Esophagus squamous epithelium (tissue), 5 donors: Measurements from ENCODE around the gene CYP2W1. TPM values are rescaled to one million over a fixed set of nuclear protein-coding genes. Genes with fewer than 3 reads are reported as not detected.
"Not testable (repeated sequence)": the region's sequence is repeated elsewhere in the genome, so short reads cannot be mapped to it uniquely, and the experiment has no call there.

Source experiments
- DNase-seq: peaks from one replicate; lab custom pipeline; 2025; lab: John Stamatoyannopoulos, UW
- H3K27ac ChIP-seq, 4 donors: fragments of 200-600 bp; sonication (generic); one replicate each; pipeline ENCODE4 v1.5.1; 2016 to 2019; ENCODE audit warnings: mild to moderate bottlenecking in 1 of 4
- H3K27me3 ChIP-seq, 4 donors: fragments of 200-600 bp; sonication (generic); 1 replicate in 3 of 4; 2 replicates in 1 of 4; pipeline versions ENCODE4 v1.5.1 to v1.6.0; 2017 to 2021; ENCODE audit warnings: antibody characterized with exemption in 1 of 4
- H3K36me3 ChIP-seq, 3 donors: fragments of 200-600 bp; sonication (generic); one replicate each; pipeline ENCODE4 v1.5.1; 2016 to 2019
- H3K4me1 ChIP-seq, 3 donors: fragments of 200-600 bp; sonication (generic); one replicate each; pipeline ENCODE4 v1.5.1; 2017 to 2019
- H3K4me3 ChIP-seq, 4 donors: fragments of 200-600 bp; sonication (generic); 1 replicate in 3 of 4; 2 replicates in 1 of 4; pipeline ENCODE4 v1.5.1; 2016 to 2019; ENCODE audit warnings: mild to moderate bottlenecking in 2 of 4, moderate library complexity in 1 of 4
- H3K9me3 ChIP-seq, 3 donors: fragments of 200-600 bp; sonication (generic); one replicate each; pipeline ENCODE4 v1.5.1; 2016 to 2019
- POLR2A ChIP-seq, 4 donors: fragments of 450-650 bp; IDR thresholded peaks; one replicate each; pipeline ENCODE4 v1.6.1; 2017; ENCODE audit warnings: antibody characterized with exemption in 4 of 4, mild to moderate bottlenecking in 4 of 4, moderate library complexity in 3 of 4
- WGBS, 2 donors: methylation state at CpG; one replicate each; pipeline ENCODE4 v1.1.5; 2018; 5-methylcytosine and 5-hydroxymethylcytosine counted together
- intact Hi-C: fragments of 100-400 bp; cut with DNase I; formaldehyde crosslinking; loops from one replicate; pipeline ENCODE4 v1.15.0; 2022
- total RNA-seq, 4 donors: library from RNA; depleted of rRNA; stranded (reverse); fragments of >200 nt; gene quantifications; one replicate each; pipeline ENCODE4 v1.1.0, GENCODE V29; 2016
- TF ChIP-seq, protein P1 (sequence below), 6 experiments: fragments of 450-650 bp in 4 of 6; fragments of 200-600 bp in 2 of 6; sonication (generic) in 2 of 6; IDR thresholded peaks; one replicate each; pipeline ENCODE4 v1.5.1; 2016 to 2019; ENCODE audit warnings: antibody characterized with exemption in 6 of 6, mild to moderate bottlenecking in 4 of 6, moderate library complexity in 4 of 6
- donor health status: DM: yes; HTN: yes; CAD: no.

CYP2W1 gene
- total RNA-seq, 4 donors from 2014 or later: 0.76 TPM; not detected in 3

DNA sequence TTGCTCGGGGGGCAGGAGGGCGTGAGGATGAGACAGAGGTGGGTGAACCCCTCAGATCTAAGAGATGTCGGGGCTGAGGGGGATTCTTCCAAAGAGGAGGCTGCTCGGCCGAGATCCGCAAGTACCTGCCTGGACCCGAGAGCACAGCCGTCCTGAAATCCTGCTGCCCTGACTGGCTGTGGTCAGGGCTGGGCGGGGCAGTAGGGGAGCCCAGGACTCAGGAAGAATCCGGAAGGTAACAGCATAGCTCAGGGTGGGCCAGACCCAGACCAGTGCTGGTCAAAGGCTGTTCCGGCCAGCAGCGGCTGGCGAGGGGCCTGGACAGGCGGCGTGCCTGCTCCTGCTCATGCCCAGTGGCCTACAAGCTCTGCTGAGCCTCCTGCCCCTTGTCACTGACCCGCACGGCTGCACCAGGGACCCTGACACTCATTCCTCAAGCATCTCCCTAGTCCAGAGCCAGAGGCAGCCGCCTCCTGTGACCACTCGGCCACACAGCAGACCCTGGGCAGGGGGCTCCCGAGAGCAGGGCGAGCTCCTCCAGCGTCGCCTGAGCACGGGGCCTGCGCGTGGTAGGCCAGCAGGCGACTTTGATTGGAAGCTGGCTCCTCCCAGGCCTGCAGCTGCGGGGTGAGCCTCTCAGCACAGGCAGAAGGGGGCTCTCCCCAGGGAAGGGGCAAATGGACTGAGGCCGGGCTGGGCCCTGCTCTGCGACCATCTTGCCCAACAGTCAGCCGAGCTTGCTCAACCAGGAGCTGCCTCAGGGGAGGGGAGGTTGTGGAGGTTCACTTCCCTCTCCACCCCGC is 25.4 kb upstream of the CYP2W1 start:
- no peaks in the 10 kb centered on the region for H3K9me3 ChIP-seq
- H3K4me1 ChIP-seq: peaks cover 12 to 24% (median 18%) of the 10 kb centered on the region in 3 donors
- no peak overlapping the region for H3K4me3 ChIP-seq
- H3K27me3 ChIP-seq: peaks cover 0 to 76% (median 0%) of the 10 kb centered on the region in 4 donors
- H3K27ac ChIP-seq: no peak overlapping the region
- TF ChIP-seq POLR2A (IDR thresholded peaks at IDR 0.05): no peak
- TF ChIP-seq, protein P1, sequence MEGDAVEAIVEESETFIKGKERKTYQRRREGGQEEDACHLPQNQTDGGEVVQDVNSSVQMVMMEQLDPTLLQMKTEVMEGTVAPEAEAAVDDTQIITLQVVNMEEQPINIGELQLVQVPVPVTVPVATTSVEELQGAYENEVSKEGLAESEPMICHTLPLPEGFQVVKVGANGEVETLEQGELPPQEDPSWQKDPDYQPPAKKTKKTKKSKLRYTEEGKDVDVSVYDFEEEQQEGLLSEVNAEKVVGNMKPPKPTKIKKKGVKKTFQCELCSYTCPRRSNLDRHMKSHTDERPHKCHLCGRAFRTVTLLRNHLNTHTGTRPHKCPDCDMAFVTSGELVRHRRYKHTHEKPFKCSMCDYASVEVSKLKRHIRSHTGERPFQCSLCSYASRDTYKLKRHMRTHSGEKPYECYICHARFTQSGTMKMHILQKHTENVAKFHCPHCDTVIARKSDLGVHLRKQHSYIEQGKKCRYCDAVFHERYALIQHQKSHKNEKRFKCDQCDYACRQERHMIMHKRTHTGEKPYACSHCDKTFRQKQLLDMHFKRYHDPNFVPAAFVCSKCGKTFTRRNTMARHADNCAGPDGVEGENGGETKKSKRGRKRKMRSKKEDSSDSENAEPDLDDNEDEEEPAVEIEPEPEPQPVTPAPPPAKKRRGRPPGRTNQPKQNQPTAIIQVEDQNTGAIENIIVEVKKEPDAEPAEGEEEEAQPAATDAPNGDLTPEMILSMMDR (IDR thresholded peaks at IDR 0.05): no peak
- intact Hi-C loops: no loop called here
- no peak for DNase-seq
- no peaks in the 10 kb centered on the region for H3K36me3 ChIP-seq
- WGBS, 2 donors: 81 to 84% methylated on average over 7 to 9 of the region's 32 CpGs

DNA sequence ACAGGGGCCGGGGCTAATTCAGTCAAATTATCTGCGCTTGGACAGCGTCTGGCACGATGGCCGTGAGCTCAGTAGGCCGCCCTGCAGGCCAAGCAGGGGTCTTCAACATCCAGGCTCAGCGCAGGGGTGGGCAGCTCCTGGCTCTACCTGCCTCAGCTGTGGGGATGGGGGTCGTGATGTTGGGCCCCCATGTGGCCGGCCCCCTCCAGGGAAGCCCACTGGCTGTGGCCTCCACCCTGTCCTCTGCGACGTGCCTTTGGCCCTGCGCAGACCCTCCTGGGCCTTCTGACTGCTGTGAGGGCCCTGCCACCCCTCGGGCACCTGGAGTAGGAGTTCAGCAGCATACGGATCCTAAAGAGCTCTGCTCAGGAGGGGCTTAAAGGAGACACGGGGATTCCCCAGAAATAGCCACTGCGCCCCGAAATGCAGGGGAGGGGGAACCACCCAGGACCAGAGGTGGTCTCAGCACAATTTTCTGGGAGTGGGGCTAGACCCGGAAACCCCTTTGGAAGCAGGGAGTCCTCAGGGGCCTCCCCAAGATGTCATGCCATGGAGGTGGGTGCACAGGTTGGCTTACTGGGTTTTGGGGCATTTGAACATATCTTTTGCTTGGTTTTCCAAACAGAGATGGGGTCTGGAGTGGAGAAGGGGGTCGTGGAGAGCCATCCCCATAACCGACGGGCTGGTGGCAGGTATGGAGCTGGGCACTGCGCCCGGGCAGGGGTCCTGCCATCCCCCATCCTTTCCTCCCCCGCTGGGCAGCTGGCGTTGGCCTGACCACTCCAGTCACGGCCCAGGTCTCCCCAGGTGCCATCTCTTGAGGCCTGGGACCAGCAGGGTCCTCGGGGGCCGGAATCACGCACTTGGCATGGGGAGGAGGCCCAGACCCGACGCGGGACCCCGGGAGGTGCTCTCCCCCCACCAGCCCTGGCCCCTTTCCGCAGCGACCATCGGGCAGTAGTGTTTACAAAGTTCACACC is 24.5 kb upstream of the CYP2W1 start:
- TF ChIP-seq, protein P1 (IDR thresholded peaks at IDR 0.05): no peak
- no peak for TF ChIP-seq POLR2A (IDR thresholded peaks at IDR 0.05)
- 69 to 79% methylated on average over 4 to 8 of the region's 36 CpGs for WGBS, 2 donors
- Histone ChIP-seq H3K4me1 (peaks cover 9 to 24% (median 14%) of the 10 kb centered on the region in 3 donors), H3K27me3 (peaks cover 0 to 67% (median 0%) of the 10 kb centered on the region in 4 donors), H3K27ac (no peak overlapping the region), H3K4me3 (no peak overlapping the region), H3K9me3 (no peaks in the 10 kb centered on the region), H3K36me3 (no peaks in the 10 kb centered on the region)
- no peak for DNase-seq
- intact Hi-C loops: no loop called here

- no peak overlapping the region for H3K27ac ChIP-seq
- no peak for DNase-seq
Observed at GRCh38 chr7:959271-959670, 23.7 kb upstream of the CYP2W1 start.

GRCh38 chr7:959740-960139 is 23.2 kb upstream of the CYP2W1 start:
- H3K27ac ChIP-seq, intact Hi-C loops, DNase-seq, H3K9me3 ChIP-seq, H3K36me3 ChIP-seq, H3K4me3 ChIP-seq: not testable (repeated sequence)
- H3K4me1 ChIP-seq: peaks cover 9 to 28% (median 17%) of the 10 kb centered on the region in 3 donors
- peaks cover 0 to 58% (median 0%) of the 10 kb centered on the region in 4 donors for H3K27me3 ChIP-seq
- 88 to 93% methylated on average over 9 to 10 of the region's 10 CpGs for WGBS, 2 donors

More at GRCh38 chr7:959271-959670, 23.7 kb upstream of the CYP2W1 start:
- intact Hi-C loops: no loop called here
- Histone ChIP-seq H3K4me3 (no peak overlapping the region), H3K9me3 (no peaks in the 10 kb centered on the region), H3K27me3 (peaks cover 0 to 60% (median 0%) of the 10 kb centered on the region in 4 donors), H3K36me3 (no peaks in the 10 kb centered on the region), H3K4me1 (peaks cover 10 to 26% (median 13%) of the 10 kb centered on the region in 3 donors)
- 76 to 81% methylated on average over 19 to 20 of the region's 20 CpGs for WGBS, 2 donors
- TF ChIP-seq, protein P1 (IDR thresholded peaks at IDR 0.05): no peak
- no peak for TF ChIP-seq POLR2A (IDR thresholded peaks at IDR 0.05)

GRCh38 chr7:960269-960871 is 22.6 kb upstream of the CYP2W1 start:
- no peak overlapping the region for H3K27ac ChIP-seq
- no peak for DNase-seq
- H3K27me3 ChIP-seq: peaks cover 0 to 51% (median 0%) of the 10 kb centered on the region in 4 donors
- peaks cover 6 to 28% (median 21%) of the 10 kb centered on the region in 3 donors for H3K4me1 ChIP-seq
- TF ChIP-seq POLR2A (IDR thresholded peaks at IDR 0.05): no peak
- TF ChIP-seq, protein P1 (IDR thresholded peaks at IDR 0.05): no peak
- WGBS, 2 donors: 75 to 80% methylated on average over 23 to 29 of the region's 31 CpGs
- no peaks in the 10 kb centered on the region for H3K9me3 ChIP-seq
- no peak overlapping the region for H3K4me3 ChIP-seq
- no peaks in the 10 kb centered on the region for H3K36me3 ChIP-seq
- intact Hi-C loops: no loop called here

- H3K4me3 ChIP-seq, intact Hi-C loops, H3K36me3 ChIP-seq, H3K9me3 ChIP-seq, H3K27ac ChIP-seq, DNase-seq: not testable (repeated sequence)
- WGBS, 2 donors: 61 to 62% methylated on average over 11 to 13 of the region's 13 CpGs
- Histone ChIP-seq H3K4me1 (peaks cover 6 to 34% (median 25%) of the 10 kb centered on the region in 3 donors), H3K27me3 (peaks cover 0 to 46% (median 0%) of the 10 kb centered on the region in 4 donors)
Observed at GRCh38 chr7:960972-961371, 22.0 kb upstream of the CYP2W1 start.
